ENCODE results near the gene SIPA1L3. TPM values are rescaled to one million over a fixed set of nuclear protein-coding genes. Genes with fewer than 3 reads are reported as not detected.

The SIPA1L3 gene
- total RNA-seq, 2 experiments from 2014 or later: 15.5 to 17.7 TPM

DNA sequence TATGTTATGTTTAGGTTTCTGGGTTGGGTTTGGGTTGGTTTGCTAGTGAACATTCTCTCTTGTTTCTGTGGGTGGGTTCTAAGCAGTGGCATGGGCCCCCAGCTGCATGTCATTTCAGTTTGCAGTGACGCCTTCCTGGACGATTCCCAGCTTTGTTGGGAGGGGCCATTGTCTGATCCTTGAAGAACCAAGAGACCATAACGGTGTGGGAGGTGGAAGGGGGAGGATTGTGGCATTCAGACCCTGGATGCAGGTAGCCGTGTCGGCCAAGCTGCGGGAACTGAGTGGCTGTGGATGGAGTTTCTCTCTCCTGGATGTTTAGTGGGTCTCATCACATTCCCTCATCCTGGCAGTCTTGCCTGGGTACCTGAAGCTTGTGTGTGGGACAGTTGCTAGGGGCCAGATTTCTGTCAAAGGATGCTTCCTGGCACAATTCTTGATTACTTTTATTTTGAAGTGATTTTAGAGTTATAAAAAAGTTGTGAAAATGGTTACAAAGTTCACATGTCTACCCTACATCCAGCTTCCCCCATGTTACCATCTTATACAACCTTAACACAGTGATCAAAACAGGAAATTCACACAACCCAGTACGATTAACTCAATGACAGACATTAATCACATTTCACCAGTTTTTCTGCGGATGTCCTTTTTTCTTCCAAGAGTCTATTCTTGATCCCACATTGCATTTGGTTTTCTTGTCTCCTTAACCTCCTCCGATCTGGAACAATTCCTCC, 123.8 kb downstream of the SIPA1L3 start:
- no peaks in the 10 kb centered on the region for H3K27me3 Mint-ChIP-seq
- ATAC-seq (ENCODE audit: poor library complexity) (no peak), DNase-seq (no peak)
- Histone ChIP-seq H3K27ac (ENCODE audit: low read depth in 1 of 2, low read length in 2 of 2) (no peak overlapping the region), H3K9me3 (ENCODE audit: control insufficient read depth in 1 of 2, insufficient read depth in 1 of 2, low read length in 2 of 2) (peaks cover 0 to 10% of the 10 kb centered on the region in 2 experiments), H3K27me3 (ENCODE audit: control insufficient read depth in 1 of 2, insufficient read depth in 2 of 2, low read length in 2 of 2) (no peaks in the 10 kb centered on the region), H3K4me1 (ENCODE audit: insufficient read depth, low read length) (peaks cover 4% of the 10 kb centered on the region), H3K36me3 (ENCODE audit: insufficient read depth, low read length) (no peaks in the 10 kb centered on the region), H3K4me3 (ENCODE audit: low read length) (no peak overlapping the region)
- TF ChIP-seq, protein P1, sequence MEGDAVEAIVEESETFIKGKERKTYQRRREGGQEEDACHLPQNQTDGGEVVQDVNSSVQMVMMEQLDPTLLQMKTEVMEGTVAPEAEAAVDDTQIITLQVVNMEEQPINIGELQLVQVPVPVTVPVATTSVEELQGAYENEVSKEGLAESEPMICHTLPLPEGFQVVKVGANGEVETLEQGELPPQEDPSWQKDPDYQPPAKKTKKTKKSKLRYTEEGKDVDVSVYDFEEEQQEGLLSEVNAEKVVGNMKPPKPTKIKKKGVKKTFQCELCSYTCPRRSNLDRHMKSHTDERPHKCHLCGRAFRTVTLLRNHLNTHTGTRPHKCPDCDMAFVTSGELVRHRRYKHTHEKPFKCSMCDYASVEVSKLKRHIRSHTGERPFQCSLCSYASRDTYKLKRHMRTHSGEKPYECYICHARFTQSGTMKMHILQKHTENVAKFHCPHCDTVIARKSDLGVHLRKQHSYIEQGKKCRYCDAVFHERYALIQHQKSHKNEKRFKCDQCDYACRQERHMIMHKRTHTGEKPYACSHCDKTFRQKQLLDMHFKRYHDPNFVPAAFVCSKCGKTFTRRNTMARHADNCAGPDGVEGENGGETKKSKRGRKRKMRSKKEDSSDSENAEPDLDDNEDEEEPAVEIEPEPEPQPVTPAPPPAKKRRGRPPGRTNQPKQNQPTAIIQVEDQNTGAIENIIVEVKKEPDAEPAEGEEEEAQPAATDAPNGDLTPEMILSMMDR (IDR thresholded peaks at IDR 0.05): no peak
- ChIA-PET POLR2A (no interaction called here), CTCF (no interaction called here)
- H3K4me1 Mint-ChIP-seq (ENCODE audit: low read depth): no peaks in the 10 kb centered on the region
- intact Hi-C loops (cut with DNase I, micrococcal nuclease): no loop called here
- H3K36me3 Mint-ChIP-seq (ENCODE audit: low read depth): peaks cover 27% of the 10 kb centered on the region
- no peak overlapping the region for H3K27ac Mint-ChIP-seq
- H3K4me3 Mint-ChIP-seq: no peak overlapping the region
- no peaks in the 10 kb centered on the region for H3K9me3 Mint-ChIP-seq

DNA sequence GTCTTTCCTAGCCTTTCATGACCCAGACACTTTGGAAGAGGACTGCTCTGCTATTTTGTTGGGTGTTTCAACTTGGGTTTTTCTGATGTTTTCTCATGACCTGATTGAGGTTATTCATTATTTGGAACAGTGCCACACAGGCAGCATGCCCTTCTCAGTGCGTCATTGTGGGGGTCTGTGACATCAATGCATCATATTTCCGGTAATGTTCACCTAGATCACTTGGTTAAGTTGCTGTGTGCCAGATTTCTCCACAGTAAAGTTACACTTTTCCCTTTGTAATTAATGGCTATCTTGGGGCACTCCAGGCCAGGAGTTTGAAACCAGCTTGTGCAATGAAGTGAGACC, 124.4 kb downstream of the SIPA1L3 start:
- Mint-ChIP-seq H3K4me1 (ENCODE audit: low read depth) (no peaks in the 10 kb centered on the region), H3K36me3 (ENCODE audit: low read depth) (peaks cover 27% of the 10 kb centered on the region), H3K27ac (no peak overlapping the region), H3K9me3 (no peaks in the 10 kb centered on the region), H3K4me3 (no peak overlapping the region), H3K27me3 (no peaks in the 10 kb centered on the region)
- intact Hi-C loops (cut with DNase I, micrococcal nuclease): no loop called here
- H3K36me3 ChIP-seq (ENCODE audit: insufficient read depth, low read length): no peaks in the 10 kb centered on the region
- no peak overlapping the region for H3K27ac ChIP-seq (ENCODE audit: low read depth in 1 of 2, low read length in 2 of 2)
- no peak for DNase-seq
- TF ChIP-seq, protein P1 (IDR thresholded peaks at IDR 0.05): no peak
- H3K27me3 ChIP-seq (ENCODE audit: control insufficient read depth in 1 of 2, insufficient read depth in 2 of 2, low read length in 2 of 2): no peaks in the 10 kb centered on the region
- H3K9me3 ChIP-seq (ENCODE audit: control insufficient read depth in 1 of 2, insufficient read depth in 1 of 2, low read length in 2 of 2): peaks cover 0 to 10% of the 10 kb centered on the region in 2 experiments
- no peak for ATAC-seq (ENCODE audit: poor library complexity)
- no peak overlapping the region for H3K4me3 ChIP-seq (ENCODE audit: low read length)
- POLR2A ChIA-PET: no interaction called here
- CTCF ChIA-PET: no interaction called here
- peaks cover 4% of the 10 kb centered on the region for H3K4me1 ChIP-seq (ENCODE audit: insufficient read depth, low read length)

DNA sequence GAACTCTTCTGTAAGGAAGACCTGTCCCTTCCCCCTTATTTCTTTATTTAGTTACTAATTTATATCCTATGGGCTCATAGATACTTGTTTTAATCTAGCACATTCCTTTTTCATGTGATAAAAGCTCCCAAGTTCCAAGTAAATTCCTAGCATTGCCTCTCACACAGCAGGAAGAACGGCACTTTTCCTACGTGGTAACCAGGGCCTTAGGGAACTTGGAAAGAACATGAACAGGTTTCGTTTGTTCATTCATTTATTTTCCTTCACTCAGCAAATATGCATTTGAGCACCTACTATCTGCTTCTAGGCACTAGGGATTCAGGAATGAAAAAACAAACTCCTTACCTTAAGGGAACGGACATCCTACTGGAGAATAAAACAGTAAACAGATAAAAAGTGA, 125.1 kb downstream of the SIPA1L3 start:
- H3K36me3 Mint-ChIP-seq (ENCODE audit: low read depth): peaks cover 27% of the 10 kb centered on the region
- TF ChIP-seq, protein P1 (IDR thresholded peaks at IDR 0.05): no peak

More for the DNA sequence above, 125.1 kb downstream of the SIPA1L3 start:
- CTCF ChIA-PET: no interaction called here
- H3K27me3 ChIP-seq (ENCODE audit: control insufficient read depth in 1 of 2, insufficient read depth in 2 of 2, low read length in 2 of 2): no peaks in the 10 kb centered on the region
- no peak overlapping the region for H3K27ac Mint-ChIP-seq
- H3K4me1 Mint-ChIP-seq (ENCODE audit: low read depth): no peaks in the 10 kb centered on the region
- H3K27ac ChIP-seq (ENCODE audit: low read depth in 1 of 2, low read length in 2 of 2): no peak overlapping the region
- no peaks in the 10 kb centered on the region for H3K36me3 ChIP-seq (ENCODE audit: insufficient read depth, low read length)
- peaks cover 0 to 10% of the 10 kb centered on the region in 2 experiments for H3K9me3 ChIP-seq (ENCODE audit: control insufficient read depth in 1 of 2, insufficient read depth in 1 of 2, low read length in 2 of 2)
- no peaks in the 10 kb centered on the region for H3K27me3 Mint-ChIP-seq
- no peaks in the 10 kb centered on the region for H3K9me3 Mint-ChIP-seq
- H3K4me3 ChIP-seq (ENCODE audit: low read length): no peak overlapping the region
- POLR2A ChIA-PET: no interaction called here
- no peak overlapping the region for H3K4me3 Mint-ChIP-seq
- H3K4me1 ChIP-seq (ENCODE audit: insufficient read depth, low read length): peaks cover 4% of the 10 kb centered on the region
- ATAC-seq (ENCODE audit: poor library complexity) (no peak), DNase-seq (no peak)
- intact Hi-C loops (cut with DNase I, micrococcal nuclease): no loop called here
